Activated CD8-positive, alpha-beta memory T cell treated with anti-CD3 and anti-CD28 coated beads, Interleukin-2, amount 10 ng/mL, durations not matched to agents 7 days and 5 days (primary cell): ENCODE measurements around the gene CFD. TPM values are rescaled to one million over a fixed set of nuclear protein-coding genes. Genes with fewer than 3 reads are reported as not detected.
"Not testable (repeated sequence)": the region's sequence is repeated elsewhere in the genome, so short reads cannot be mapped to it uniquely, and the experiment has no call there.

Experiments used
- ATAC-seq: fragments of 150-1000 bp; cut with Tn5 transposase; one replicate; pipeline ENCODE4 v1.10.0; 2021; ENCODE audit warnings: moderate library complexity
- CTCF ChIA-PET: fragments of 350-600 bp; sonication (Branson Sonifier 250); formaldehyde crosslinking; loops from one replicate; lab custom pipeline; 2021; ENCODE audit warnings: antibody characterized with exemption; lab: Charles Lee
- DNase-seq: peaks from one replicate; pipeline ENCODE4 v3.0.0-alpha.2; 2020
- H3K27ac Mint-ChIP-seq: one replicate; pipeline ENCODE4 v1.8.0; 2021; ENCODE audit warnings: mild to moderate bottlenecking, mixed read lengths
- H3K27me3 Mint-ChIP-seq: one replicate; pipeline ENCODE4 v1.8.0; 2021; ENCODE audit warnings: mixed read lengths
- H3K36me3 Mint-ChIP-seq: one replicate; pipeline ENCODE4 v1.8.0; 2021; ENCODE audit warnings: mild to moderate bottlenecking, mixed read lengths
- H3K4me1 Mint-ChIP-seq: one replicate; pipeline ENCODE4 v1.8.0; 2021; ENCODE audit warnings: mixed read lengths
- H3K4me3 Mint-ChIP-seq: one replicate; pipeline ENCODE4 v1.8.0; 2021; ENCODE audit warnings: mild to moderate bottlenecking, moderate library complexity, mixed read lengths
- H3K9me3 Mint-ChIP-seq: one replicate; pipeline ENCODE4 v1.8.0; 2022; ENCODE audit warnings: low read depth, mixed read lengths
- total RNA-seq, 2 experiments: library from RNA; stranded (reverse); gene quantifications; one replicate each; pipeline ENCODE4 v1.2.3, GENCODE V29; 2021

Gene CFD
- total RNA-seq, 2 experiments from 2014 or later = 0.66 to 1.5 TPM

GRCh38 chr19:887072-887471, 27.6 kb downstream of the CFD start:
- peaks cover 8% of the 10 kb centered on the region for H3K36me3 Mint-ChIP-seq
- H3K4me3 Mint-ChIP-seq = no peak overlapping the region
- CTCF ChIA-PET = no interaction called here
- DNase-seq (no peak), ATAC-seq (no peak)
- peaks cover 23% of the 10 kb centered on the region for H3K4me1 Mint-ChIP-seq
- no peaks in the 10 kb centered on the region for H3K9me3 Mint-ChIP-seq
- no peaks in the 10 kb centered on the region for H3K27me3 Mint-ChIP-seq
- H3K27ac Mint-ChIP-seq = peak overlapping the region; percentile 88

GRCh38 chr19:887599-887998, 28.1 kb downstream of the CFD start:
- H3K27ac Mint-ChIP-seq = peak overlapping the region; percentile 88
- H3K4me3 Mint-ChIP-seq = no peak overlapping the region

GRCh38 chr19:888581-889385, 29.3 kb downstream of the CFD start:
- no peaks in the 10 kb centered on the region for H3K27me3 Mint-ChIP-seq
- H3K27ac Mint-ChIP-seq = peak overlapping the region; percentile 88
- no peaks in the 10 kb centered on the region for H3K9me3 Mint-ChIP-seq
- ATAC-seq (peak; percentile 50), DNase-seq (peak; percentile 83)
- H3K4me3 Mint-ChIP-seq = peak overlapping the region; percentile 47
- CTCF ChIA-PET = interaction anchor here (0.9 to 1.0 kb wide), 2 partner anchors 17 to 25 kb away, joined by 3 to 4 read pairs; no protein-coding TSS in a partner anchor
- H3K4me1 Mint-ChIP-seq = peaks cover 28% of the 10 kb centered on the region
- peaks cover 7% of the 10 kb centered on the region for H3K36me3 Mint-ChIP-seq

More at GRCh38 chr19:887599-887998, 28.1 kb downstream of the CFD start:
- no peaks in the 10 kb centered on the region for H3K27me3 Mint-ChIP-seq
- no peak for ATAC-seq
- H3K4me1 Mint-ChIP-seq = peaks cover 24% of the 10 kb centered on the region
- peaks cover 7% of the 10 kb centered on the region for H3K36me3 Mint-ChIP-seq
- DNase-seq = no peak
- H3K9me3 Mint-ChIP-seq = no peaks in the 10 kb centered on the region
- CTCF ChIA-PET = no interaction called here

GRCh38 chr19:889662-890295, 30.3 kb downstream of the CFD start:
- Mint-ChIP-seq H3K4me1 (peaks cover 28% of the 10 kb centered on the region), H3K27ac (peak overlapping the region; percentile 88), H3K9me3 (no peaks in the 10 kb centered on the region), H3K4me3 (no peak overlapping the region), H3K27me3 (no peaks in the 10 kb centered on the region), H3K36me3 (peaks cover 7% of the 10 kb centered on the region)
- ATAC-seq (no peak), DNase-seq (no peak)
- CTCF ChIA-PET = no interaction called here

GRCh38 chr19:890831-891230, 31.4 kb downstream of the CFD start:
- CTCF ChIA-PET = no interaction called here

GRCh38 chr19:891421-892200, 32.1 kb downstream of the CFD start:
- ATAC-seq, H3K36me3 Mint-ChIP-seq, DNase-seq, H3K27me3 Mint-ChIP-seq, H3K9me3 Mint-ChIP-seq: not testable (repeated sequence)
- CTCF ChIA-PET = interaction anchor here (2.0 to 2.1 kb wide), 2 partner anchors 17 to 28 kb away, joined by 11 to 24 read pairs; no protein-coding TSS in a partner anchor
- peak overlapping the region; percentile 15 for H3K27ac Mint-ChIP-seq
- peak overlapping the region; percentile 75 for H3K4me3 Mint-ChIP-seq
- peaks cover 26% of the 10 kb centered on the region for H3K4me1 Mint-ChIP-seq

More at GRCh38 chr19:890831-891230, 31.4 kb downstream of the CFD start:
- Mint-ChIP-seq H3K36me3 (peaks cover 7% of the 10 kb centered on the region), H3K4me3 (peak overlapping the region; percentile 42), H3K4me1 (peaks cover 28% of the 10 kb centered on the region), H3K9me3 (no peaks in the 10 kb centered on the region), H3K27ac (peak overlapping the region; percentile 15), H3K27me3 (no peaks in the 10 kb centered on the region)
- no peak for DNase-seq
- ATAC-seq = no peak

- no peaks in the 10 kb centered on the region for H3K27me3 Mint-ChIP-seq
- H3K9me3 Mint-ChIP-seq = no peaks in the 10 kb centered on the region
- CTCF ChIA-PET = interaction anchor here (0.6 to 2.1 kb wide), 10 partner anchors 12 to 109 kb away, joined by 3 to 24 read pairs (median 4); no protein-coding TSS in a partner anchor
- ATAC-seq (no peak), DNase-seq (no peak)
- H3K4me3 Mint-ChIP-seq = peak overlapping the region; percentile 75
- H3K4me1 Mint-ChIP-seq = peaks cover 23% of the 10 kb centered on the region
- H3K36me3 Mint-ChIP-seq = peaks cover 11% of the 10 kb centered on the region
- H3K27ac Mint-ChIP-seq = peak overlapping the region; percentile 82
These were observed 32.9 kb downstream of the CFD start for GRCh38 chr19:892243-892893.

- ATAC-seq (peak; percentile 90), DNase-seq (peak; percentile 94)
- CTCF ChIA-PET = interaction anchor here (0.6 to 2.1 kb wide), 11 partner anchors 9 to 108 kb away, joined by 3 to 24 read pairs (median 4); no protein-coding TSS in a partner anchor
- Mint-ChIP-seq H3K27ac (peak within 1 kb of the TSS; percentile 98), H3K4me3 (peak within 1 kb of the TSS; percentile 75), H3K36me3 (peaks cover 9% of the 10 kb centered on the region), H3K27me3 (no peaks in the 10 kb centered on the region), H3K4me1 (peaks cover 19% of the 10 kb centered on the region), H3K9me3 (no peaks in the 10 kb centered on the region)
These were observed 33.6 kb downstream of the CFD start, which contains the start of the genes MED16 and RNU6-9 for GRCh38 chr19:892894-893689. TSS of gene MED16 (minus strand) at chr19:893187. CDS start at chr19:891131, 2,056 bp downstream. TSS of gene RNU6-9 (plus strand) at chr19:893484.

GRCh38 chr19:896434-896833, 37.0 kb downstream of the CFD start:
- Mint-ChIP-seq H3K36me3 (peaks cover 7% of the 10 kb centered on the region), H3K4me1 (peaks cover 10% of the 10 kb centered on the region), H3K4me3 (no peak overlapping the region), H3K27ac (no peak overlapping the region), H3K27me3 (no peaks in the 10 kb centered on the region), H3K9me3 (no peaks in the 10 kb centered on the region)
- ATAC-seq = no peak
- DNase-seq = no peak
- CTCF ChIA-PET = interaction anchor here (1.6 to 2.0 kb wide), 3 partner anchors 11 to 33 kb away, joined by 4 to 6 read pairs (median 5); no protein-coding TSS in a partner anchor

GRCh38 chr19:896999-897398, 37.5 kb downstream of the CFD start:
- Mint-ChIP-seq H3K27me3 (no peaks in the 10 kb centered on the region), H3K4me3 (no peak overlapping the region), H3K27ac (no peak overlapping the region), H3K36me3 (peaks cover 8% of the 10 kb centered on the region), H3K4me1 (peaks cover 10% of the 10 kb centered on the region), H3K9me3 (no peaks in the 10 kb centered on the region)
- CTCF ChIA-PET = interaction anchor here (1.6 to 2.0 kb wide), 3 partner anchors 10 to 33 kb away, joined by 4 to 6 read pairs (median 5); no protein-coding TSS in a partner anchor
- ATAC-seq (no peak), DNase-seq (no peak)

GRCh38 chr19:897442-898039, 38.1 kb downstream of the CFD start:
- ATAC-seq (no peak), DNase-seq (no peak)
- no peaks in the 10 kb centered on the region for H3K27me3 Mint-ChIP-seq
- no peak overlapping the region for H3K4me3 Mint-ChIP-seq
- no peaks in the 10 kb centered on the region for H3K9me3 Mint-ChIP-seq
- H3K4me1 Mint-ChIP-seq = peaks cover 7% of the 10 kb centered on the region
- no peak overlapping the region for H3K27ac Mint-ChIP-seq
- CTCF ChIA-PET = interaction anchor here (1.6 to 2.0 kb wide), 3 partner anchors 10 to 34 kb away, joined by 4 to 6 read pairs (median 5); no protein-coding TSS in a partner anchor
- H3K36me3 Mint-ChIP-seq = peaks cover 8% of the 10 kb centered on the region
